ENCODE results near the gene PPFIBP2. TPM values are rescaled to one million over a fixed set of nuclear protein-coding genes. Genes with fewer than 3 reads are reported as not detected.

The PPFIBP2 gene
- total RNA-seq, 1 experiment from 2014 or later: 13.9 TPM

DNA sequence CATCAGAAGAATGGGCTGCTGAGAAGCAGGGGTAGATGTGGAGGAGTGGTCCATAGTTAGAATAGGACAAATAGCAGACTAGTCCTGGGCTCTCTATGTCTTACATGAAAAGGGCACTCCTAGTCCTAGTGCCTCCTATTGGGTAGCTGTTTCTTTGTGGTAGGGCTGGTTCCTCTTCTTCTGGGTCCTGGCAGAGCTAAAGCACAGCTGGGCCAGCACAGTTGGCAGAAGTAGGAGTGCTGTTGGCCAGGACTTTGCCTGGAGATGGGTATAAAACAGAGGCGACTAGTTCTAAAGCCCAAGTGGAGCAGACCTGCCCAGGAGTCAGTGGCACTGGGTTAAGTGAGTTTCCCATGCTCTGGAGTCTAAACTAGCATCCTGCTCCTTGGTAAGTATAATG lies 55.2 kb downstream of the PPFIBP2 start:
- Histone ChIP-seq H3K4me1 (replicated peaks; ENCODE audit: insufficient read depth) (peaks cover 30% of the 10 kb centered on the region), H3K79me2 (ENCODE audit: low read depth) (no peaks in the 10 kb centered on the region), H2AFZ (no peak overlapping the region), H4K20me1 (ENCODE audit: insufficient read depth) (no peaks in the 10 kb centered on the region), H3K4me3 (no peak overlapping the region), H3K36me3 (ENCODE audit: low read depth) (no peaks in the 10 kb centered on the region), H3K9me2 (ENCODE audit: insufficient read depth) (no peaks in the 10 kb centered on the region), H3K27me3 (ENCODE audit: insufficient read depth, low read depth) (no peaks in the 10 kb centered on the region), H3K9me3 (ENCODE audit: insufficient read depth, low read depth) (no peaks in the 10 kb centered on the region), H3F3A (ENCODE audit: insufficient read depth, low read depth) (peaks cover 15% of the 10 kb centered on the region), H3K4me2 (no peak overlapping the region), H3K27ac (no peak overlapping the region)
- TF ChIP-seq, protein P1, sequence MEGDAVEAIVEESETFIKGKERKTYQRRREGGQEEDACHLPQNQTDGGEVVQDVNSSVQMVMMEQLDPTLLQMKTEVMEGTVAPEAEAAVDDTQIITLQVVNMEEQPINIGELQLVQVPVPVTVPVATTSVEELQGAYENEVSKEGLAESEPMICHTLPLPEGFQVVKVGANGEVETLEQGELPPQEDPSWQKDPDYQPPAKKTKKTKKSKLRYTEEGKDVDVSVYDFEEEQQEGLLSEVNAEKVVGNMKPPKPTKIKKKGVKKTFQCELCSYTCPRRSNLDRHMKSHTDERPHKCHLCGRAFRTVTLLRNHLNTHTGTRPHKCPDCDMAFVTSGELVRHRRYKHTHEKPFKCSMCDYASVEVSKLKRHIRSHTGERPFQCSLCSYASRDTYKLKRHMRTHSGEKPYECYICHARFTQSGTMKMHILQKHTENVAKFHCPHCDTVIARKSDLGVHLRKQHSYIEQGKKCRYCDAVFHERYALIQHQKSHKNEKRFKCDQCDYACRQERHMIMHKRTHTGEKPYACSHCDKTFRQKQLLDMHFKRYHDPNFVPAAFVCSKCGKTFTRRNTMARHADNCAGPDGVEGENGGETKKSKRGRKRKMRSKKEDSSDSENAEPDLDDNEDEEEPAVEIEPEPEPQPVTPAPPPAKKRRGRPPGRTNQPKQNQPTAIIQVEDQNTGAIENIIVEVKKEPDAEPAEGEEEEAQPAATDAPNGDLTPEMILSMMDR (conservative IDR thresholded peaks at IDR 0.05): no peak
- TF ChIP-seq EZH2 (IDR thresholded peaks at IDR 0.05; ENCODE audit: low read depth): no peak
- intact Hi-C loops (cut with micrococcal nuclease; ENCODE audit: unreplicated experiment): no loop called here
- no peak for DNase-seq
- BruUV-seq (replicated peaks): no TSS peak
- CTCF ChIA-PET: no interaction called here
- POLR2A ChIA-PET (ENCODE audit: unreplicated experiment): no interaction called here

DNA sequence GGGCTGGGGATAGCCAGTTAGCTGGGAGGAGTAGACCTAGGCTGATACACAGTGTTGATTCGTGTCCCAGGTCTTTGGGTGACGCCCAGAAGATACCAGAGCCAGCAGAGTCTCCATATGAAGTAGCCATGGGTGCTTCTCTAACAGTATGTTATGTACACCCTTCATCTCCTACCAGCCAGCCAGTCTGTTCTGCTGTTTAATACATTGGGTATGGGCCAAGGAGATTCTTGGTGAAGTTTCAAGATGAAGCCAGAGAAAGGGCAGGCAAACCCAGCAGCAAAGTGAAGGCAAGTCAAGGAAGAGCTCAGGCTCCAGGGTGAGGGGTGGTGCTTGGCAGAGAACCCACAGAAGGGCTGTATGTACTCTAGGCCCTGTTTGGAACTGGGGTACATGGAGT lies 56.4 kb downstream of the PPFIBP2 start:
- Histone ChIP-seq H3K79me2 (ENCODE audit: low read depth) (no peaks in the 10 kb centered on the region), H3K9me2 (ENCODE audit: insufficient read depth) (no peaks in the 10 kb centered on the region), H3K36me3 (ENCODE audit: low read depth) (no peaks in the 10 kb centered on the region), H3F3A (ENCODE audit: insufficient read depth, low read depth) (peaks cover 15% of the 10 kb centered on the region), H2AFZ (no peak overlapping the region), H3K27ac (no peak overlapping the region), H3K4me3 (no peak overlapping the region), H3K9me3 (ENCODE audit: insufficient read depth, low read depth) (no peaks in the 10 kb centered on the region), H3K27me3 (ENCODE audit: insufficient read depth, low read depth) (no peaks in the 10 kb centered on the region), H4K20me1 (ENCODE audit: insufficient read depth) (no peaks in the 10 kb centered on the region), H3K4me2 (no peak overlapping the region), H3K4me1 (replicated peaks; ENCODE audit: insufficient read depth) (peaks cover 42% of the 10 kb centered on the region)
- POLR2A ChIA-PET (ENCODE audit: unreplicated experiment): no interaction called here
- no TSS peak for BruUV-seq (replicated peaks)
- CTCF ChIA-PET: no interaction called here
- TF ChIP-seq, protein P1 (conservative IDR thresholded peaks at IDR 0.05): no peak
- no peak for TF ChIP-seq EZH2 (IDR thresholded peaks at IDR 0.05; ENCODE audit: low read depth)
- DNase-seq: no peak
- intact Hi-C loops (cut with micrococcal nuclease; ENCODE audit: unreplicated experiment): loop anchor here (2.0 kb wide), 1 partner anchor 95 kb away; no protein-coding TSS in a partner anchor

DNA sequence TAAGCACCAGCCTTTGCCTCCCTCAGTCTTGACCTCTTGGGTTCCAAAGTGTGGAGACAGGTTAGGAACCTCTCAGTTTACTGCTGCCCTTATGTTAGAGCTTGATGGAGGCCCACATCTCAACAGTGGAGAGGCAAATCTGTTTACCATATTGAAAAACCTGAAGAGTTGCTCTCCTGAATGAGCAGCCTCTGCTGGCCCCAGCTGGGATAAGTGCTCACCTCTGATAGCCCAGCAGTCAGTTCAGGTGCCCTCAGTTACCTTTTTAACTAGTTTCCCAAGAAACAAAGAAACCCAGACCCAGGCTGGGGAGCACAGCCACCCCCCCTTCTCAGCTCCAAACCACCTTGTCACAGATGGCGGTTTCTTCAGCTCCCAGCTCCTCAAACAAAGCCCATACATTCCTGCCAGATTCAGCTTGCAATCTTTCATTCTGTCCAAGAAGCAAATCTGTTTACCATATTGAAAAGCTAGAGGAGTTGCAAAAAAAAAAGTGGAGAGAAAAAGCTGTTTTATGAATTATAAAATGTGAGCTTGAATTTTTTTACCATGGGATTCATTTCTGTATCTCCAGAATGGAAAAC lies 57.2 kb downstream of the PPFIBP2 start:
- H3K4me3 ChIP-seq: no peak overlapping the region
- H3K79me2 ChIP-seq (ENCODE audit: low read depth): no peaks in the 10 kb centered on the region
- no peak for DNase-seq
- ChIA-PET POLR2A (ENCODE audit: unreplicated experiment) (interaction anchor here (0.6 kb wide), 1 partner anchor 34 kb away, joined by 3 read pairs; no protein-coding TSS in a partner anchor), CTCF (interaction anchor here (0.6 to 1.5 kb wide), 7 partner anchors 30 to 213 kb away, joined by 3 to 20 read pairs (median 3); no protein-coding TSS in a partner anchor)
- no peaks in the 10 kb centered on the region for H3K9me2 ChIP-seq (ENCODE audit: insufficient read depth)
- peak overlapping the region; percentile 65; the same call in 1 of the 2 replicates for H3K4me2 ChIP-seq
- H4K20me1 ChIP-seq (ENCODE audit: insufficient read depth): no peaks in the 10 kb centered on the region
- H3K27ac ChIP-seq: no peak overlapping the region
- H2AFZ ChIP-seq: no peak overlapping the region
- peaks cover 50% of the 10 kb centered on the region for H3K4me1 ChIP-seq (replicated peaks; ENCODE audit: insufficient read depth)
- TF ChIP-seq EZH2 (IDR thresholded peaks at IDR 0.05; ENCODE audit: low read depth): no peak
- intact Hi-C loops (cut with micrococcal nuclease; ENCODE audit: unreplicated experiment): loop anchor here (1.0 to 2.0 kb wide), 4 partner anchors 58 to 120 kb away; partner anchors contain the start of gene PPFIBP2
- no TSS peak for BruUV-seq (replicated peaks)
- H3K9me3 ChIP-seq (ENCODE audit: insufficient read depth, low read depth): no peaks in the 10 kb centered on the region
- peaks cover 15% of the 10 kb centered on the region for H3F3A ChIP-seq (ENCODE audit: insufficient read depth, low read depth)
- no peaks in the 10 kb centered on the region for H3K27me3 ChIP-seq (ENCODE audit: insufficient read depth, low read depth)
- no peaks in the 10 kb centered on the region for H3K36me3 ChIP-seq (ENCODE audit: low read depth)
